Heart left ventricle (tissue), 16 donors: ENCODE measurements around the gene LSR. TPM values are rescaled to one million over a fixed set of nuclear protein-coding genes. Genes with fewer than 3 reads are reported as not detected.

Experiments used
- ATAC-seq, 4 donors: fragments of 200-7000 bp; cut with Tn5 transposase; one replicate each; pipeline ENCODE4 v1.9.1; 2020 to 2022; ENCODE audit warnings: moderate library complexity in 4 of 4, mild to moderate bottlenecking in 3 of 4, moderate number of reproducible peaks in 1 of 4
- DNase-seq, 5 donors: peaks; one replicate each; pipeline ENCODE4 v3.0.0-alpha.2; 2020
- H3K27ac ChIP-seq, 12 donors: fragments of 200-600 bp; sonication (generic) in 4 of 12; one replicate each; pipeline versions ENCODE4 v1.5.0 to v1.8.0; 2016 to 2022; ENCODE audit warnings: mild to moderate bottlenecking in 2 of 12
- H3K27me3 ChIP-seq, 9 donors: fragments of 200-600 bp; sonication (generic) in 2 of 9; one replicate each; pipeline versions ENCODE4 v1.5.1 to v1.8.0; 2016 to 2022; ENCODE audit warnings: mild to moderate bottlenecking in 3 of 9
- H3K36me3 ChIP-seq, 9 donors: fragments of 200-600 bp; sonication (generic) in 2 of 9; one replicate each; pipeline versions ENCODE4 v1.5.0 to v1.8.0; 2018 to 2022; ENCODE audit warnings: mild to moderate bottlenecking in 2 of 9
- H3K4me1 ChIP-seq, 12 donors: fragments of 200-600 bp; sonication (generic) in 4 of 12; one replicate each; pipeline versions ENCODE4 v1.5.0 to v1.8.0; 2016 to 2022; ENCODE audit warnings: mild to moderate bottlenecking in 3 of 12
- H3K4me3 ChIP-seq, 12 donors: fragments of 200-600 bp; sonication (generic) in 4 of 12; one replicate each; pipeline versions ENCODE4 v1.5.0 to v1.8.0; 2017 to 2022; ENCODE audit warnings: mild to moderate bottlenecking in 9 of 12, moderate library complexity in 4 of 12
- H3K9me3 ChIP-seq, 12 donors: fragments of 200-600 bp; sonication (generic) in 4 of 12; one replicate each; pipeline versions ENCODE4 v1.5.0 to v1.8.0; 2016 to 2022; ENCODE audit warnings: mild to moderate bottlenecking in 1 of 12
- POLR2A ChIP-seq, 2 donors: fragments of 450-650 bp; IDR thresholded peaks; one replicate each; pipeline ENCODE4 v1.6.1; 2017; ENCODE audit warnings: antibody characterized with exemption in 2 of 2, mild to moderate bottlenecking in 2 of 2, moderate library complexity in 2 of 2
- WGBS, 4 donors: extraction: QIAGEN DNeasy Blood & Tissue Kit in 2 of 4; methylation state at CpG; one replicate each; pipeline versions ENCODE4 v1.1.5 to v1.1.7; 2013 to 2018; 5-methylcytosine and 5-hydroxymethylcytosine counted together
- intact Hi-C, 10 donors: fragments of 100-400 bp; cut with DNase I; formaldehyde crosslinking; loops; one replicate each; pipeline versions ENCODE4 v1.11.1 to v1.14.2; 2022
- polyA plus RNA-seq, 2 donors: library from polyadenylated mRNA; stranded (reverse); fragments of 200-250 nt; gene quantifications; one replicate each; pipeline ENCODE4 v1.2.3, GENCODE V29; 2013
- total RNA-seq, 9 donors: library from RNA; depleted of rRNA in 2 of 9; stranded (reverse); fragments of >200 nt in 2 of 9; fragmentation: NEBNext Ultra II Directional in 3 of 9; extraction: Animal tissue kit (Norgen Biotek cat#: 25700) in 3 of 9; gene quantifications; one replicate each; pipeline versions ENCODE4 v1.1.0 to v1.2.4, GENCODE V29; 2016 to 2023
- TF ChIP-seq, protein P1 (sequence below), 12 donors: fragments of 200-600 bp; sonication (generic) in 4 of 12; IDR thresholded peaks; one replicate each; pipeline versions ENCODE4 v1.5.0 to v1.8.0; 2018 to 2022; ENCODE audit warnings: antibody characterized with exemption in 12 of 12, mild to moderate bottlenecking in 5 of 12
- donor health status: ischemic (EF 13 %, LVEDD 7.1; RV severe dilation, severe dysfunction).
- donor health status: healthy with polysubstance abuse.
- donor health status: DM: no; HTN: yes; CAD: no.
- donor health status: DM: no; HTN: no; CAD: no.
- donor health status: ischemic (EF 25% LVEDD 6.9; RV normal size, moderate dysfunction).
- donor health status: ischemic (EF 25% LVEDD 5.7; RV mildly dilated, moderate dysfunction).
- donor health status: healthy.
- donor health status: DM: yes; HTN: yes; CAD: no.
- donor health status: ischemic (EF 35%, LVEDD 5.7; RV mildly dilated, moderate dysfunction).
- donor health status: nonischemic (EF 11% LVEDD 7.7; RV severe dilation, severe dysfunction).
- donor health status: DM: yes; HTN: yes; CAD: no.
- donor health status: PGD.
- donor health status: ischemic (EF 29% LVEDD 5.4; RV normal size, mild dysfunction).
- donor health status: nonischemic (EF 23%, LVEDD 6.1; RV moderate dilation, normal function).

LSR gene
- total and polyA plus RNA-seq, 11 donors = 2.8 to 10.5 (median 5.3) TPM

DNA sequence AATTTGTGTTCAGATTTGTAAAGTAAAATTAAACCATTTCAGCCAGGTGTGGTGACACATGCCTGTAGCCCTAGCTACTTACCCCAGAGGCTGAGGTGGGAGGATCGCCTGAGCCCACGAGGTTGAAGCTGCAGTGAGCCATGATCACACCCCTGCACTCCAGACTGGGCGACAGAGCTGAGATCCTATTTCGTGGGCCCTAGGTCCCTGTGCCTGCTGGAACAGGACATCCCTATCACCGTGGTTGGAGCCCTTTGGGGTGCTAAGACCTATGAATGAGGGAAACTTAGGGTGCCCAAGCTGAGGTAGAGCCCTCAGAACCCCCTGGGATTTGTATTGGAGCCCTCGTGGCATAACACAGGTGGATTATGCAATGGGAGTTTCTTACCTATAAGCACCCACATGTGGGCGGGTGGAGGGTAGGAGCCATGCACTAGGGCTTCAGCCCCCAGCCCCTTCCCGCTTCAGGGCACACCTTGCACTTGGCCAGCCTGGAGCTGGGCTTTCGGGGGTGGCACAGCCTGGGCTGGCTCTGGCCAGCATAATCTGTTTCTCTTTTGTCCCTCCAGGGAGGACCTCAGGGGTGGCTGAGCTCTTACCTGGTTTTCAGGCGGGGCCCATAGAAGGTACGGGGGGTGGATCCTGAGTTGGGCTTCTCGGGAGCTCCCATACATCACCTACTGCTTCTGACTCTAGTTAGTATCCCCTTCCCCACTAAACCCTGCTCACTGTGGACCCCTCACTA, 12.7 kb downstream of the LSR start:
- DNase-seq (peak in 1 of 5 donors; percentile 55), ATAC-seq (peak in 1 of 4 donors; percentile 6)
- H3K27ac ChIP-seq = no peak overlapping the region
- H3K36me3 ChIP-seq = no peaks in the 10 kb centered on the region
- TF ChIP-seq, protein P1, sequence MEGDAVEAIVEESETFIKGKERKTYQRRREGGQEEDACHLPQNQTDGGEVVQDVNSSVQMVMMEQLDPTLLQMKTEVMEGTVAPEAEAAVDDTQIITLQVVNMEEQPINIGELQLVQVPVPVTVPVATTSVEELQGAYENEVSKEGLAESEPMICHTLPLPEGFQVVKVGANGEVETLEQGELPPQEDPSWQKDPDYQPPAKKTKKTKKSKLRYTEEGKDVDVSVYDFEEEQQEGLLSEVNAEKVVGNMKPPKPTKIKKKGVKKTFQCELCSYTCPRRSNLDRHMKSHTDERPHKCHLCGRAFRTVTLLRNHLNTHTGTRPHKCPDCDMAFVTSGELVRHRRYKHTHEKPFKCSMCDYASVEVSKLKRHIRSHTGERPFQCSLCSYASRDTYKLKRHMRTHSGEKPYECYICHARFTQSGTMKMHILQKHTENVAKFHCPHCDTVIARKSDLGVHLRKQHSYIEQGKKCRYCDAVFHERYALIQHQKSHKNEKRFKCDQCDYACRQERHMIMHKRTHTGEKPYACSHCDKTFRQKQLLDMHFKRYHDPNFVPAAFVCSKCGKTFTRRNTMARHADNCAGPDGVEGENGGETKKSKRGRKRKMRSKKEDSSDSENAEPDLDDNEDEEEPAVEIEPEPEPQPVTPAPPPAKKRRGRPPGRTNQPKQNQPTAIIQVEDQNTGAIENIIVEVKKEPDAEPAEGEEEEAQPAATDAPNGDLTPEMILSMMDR (IDR thresholded peaks at IDR 0.05) = no peak
- no peak for TF ChIP-seq POLR2A (IDR thresholded peaks at IDR 0.05)
- H3K9me3 ChIP-seq = no peaks in the 10 kb centered on the region
- H3K4me1 ChIP-seq = peaks cover 0 to 38% (median 18%) of the 10 kb centered on the region in 12 donors
- intact Hi-C loops = loop anchor here in 3 of 10 donors (10.0 kb wide), 3 partner anchors 117 to 453 kb away; partner anchors contain the start of genes FXYD7 (in 1 of the 3), HPN (in 1 of the 3) and KMT2B (in 1 of the 3)
- no peaks in the 10 kb centered on the region for H3K27me3 ChIP-seq
- 65 to 83% (median 76%) methylated on average over 10 to 12 of the region's 12 CpGs for WGBS, 4 donors
- no peak overlapping the region for H3K4me3 ChIP-seq

DNA sequence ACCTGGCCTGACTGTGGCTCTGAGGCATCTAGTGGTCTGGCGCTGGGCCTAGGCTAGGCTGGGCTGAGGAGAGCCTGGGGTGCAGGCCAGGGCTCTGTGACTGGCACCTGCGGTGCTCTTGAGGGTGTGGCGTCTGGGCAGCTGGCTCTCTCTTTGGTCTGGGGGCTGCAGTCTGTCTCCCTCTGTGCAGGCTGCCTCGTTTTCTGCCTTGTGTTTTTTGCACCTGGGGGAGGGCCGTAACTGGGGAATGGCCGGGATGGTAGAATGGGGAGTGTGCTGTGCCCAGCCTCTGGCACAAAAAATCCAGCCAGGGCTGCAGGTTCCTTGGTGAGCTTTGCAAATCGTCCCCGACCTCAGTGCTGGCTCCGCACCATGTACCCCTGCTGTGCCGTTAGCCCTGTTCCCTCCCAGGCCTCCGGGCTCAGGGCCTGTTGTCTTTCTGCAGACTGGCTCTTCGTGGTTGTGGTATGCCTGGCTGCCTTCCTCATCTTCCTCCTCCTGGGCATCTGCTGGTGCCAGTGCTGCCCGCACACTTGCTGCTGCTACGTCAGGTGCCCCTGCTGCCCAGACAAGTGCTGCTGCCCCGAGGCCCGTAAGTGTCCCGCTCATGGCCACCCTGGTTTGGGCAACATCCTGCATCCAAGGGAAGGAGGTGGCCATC, 13.4 kb downstream of the LSR start:
- no peak overlapping the region for H3K4me3 ChIP-seq
- H3K9me3 ChIP-seq = no peaks in the 10 kb centered on the region
- no peak for TF ChIP-seq POLR2A (IDR thresholded peaks at IDR 0.05)
- TF ChIP-seq, protein P1 (IDR thresholded peaks at IDR 0.05) = no peak
- no peaks in the 10 kb centered on the region for H3K27me3 ChIP-seq
- ATAC-seq (peak in 3 of 4 donors; percentile 20 to 52 (median 38)), DNase-seq (peak in 1 of 5 donors; percentile 58)
- H3K4me1 ChIP-seq = peaks cover 0 to 45% (median 24%) of the 10 kb centered on the region in 12 donors
- H3K36me3 ChIP-seq = no peaks in the 10 kb centered on the region
- intact Hi-C loops = loop anchor here in 3 of 10 donors (10.0 kb wide), 3 partner anchors 117 to 453 kb away; partner anchors contain the start of genes FXYD7 (in 1 of the 3), HPN (in 1 of the 3) and KMT2B (in 1 of the 3)
- no peak overlapping the region for H3K27ac ChIP-seq
- 68 to 71% (median 70%) methylated on average over 11 to 17 of the region's 17 CpGs; no CpG with 5 or more reads in 1 of the 4 donors for WGBS, 4 donors

DNA sequence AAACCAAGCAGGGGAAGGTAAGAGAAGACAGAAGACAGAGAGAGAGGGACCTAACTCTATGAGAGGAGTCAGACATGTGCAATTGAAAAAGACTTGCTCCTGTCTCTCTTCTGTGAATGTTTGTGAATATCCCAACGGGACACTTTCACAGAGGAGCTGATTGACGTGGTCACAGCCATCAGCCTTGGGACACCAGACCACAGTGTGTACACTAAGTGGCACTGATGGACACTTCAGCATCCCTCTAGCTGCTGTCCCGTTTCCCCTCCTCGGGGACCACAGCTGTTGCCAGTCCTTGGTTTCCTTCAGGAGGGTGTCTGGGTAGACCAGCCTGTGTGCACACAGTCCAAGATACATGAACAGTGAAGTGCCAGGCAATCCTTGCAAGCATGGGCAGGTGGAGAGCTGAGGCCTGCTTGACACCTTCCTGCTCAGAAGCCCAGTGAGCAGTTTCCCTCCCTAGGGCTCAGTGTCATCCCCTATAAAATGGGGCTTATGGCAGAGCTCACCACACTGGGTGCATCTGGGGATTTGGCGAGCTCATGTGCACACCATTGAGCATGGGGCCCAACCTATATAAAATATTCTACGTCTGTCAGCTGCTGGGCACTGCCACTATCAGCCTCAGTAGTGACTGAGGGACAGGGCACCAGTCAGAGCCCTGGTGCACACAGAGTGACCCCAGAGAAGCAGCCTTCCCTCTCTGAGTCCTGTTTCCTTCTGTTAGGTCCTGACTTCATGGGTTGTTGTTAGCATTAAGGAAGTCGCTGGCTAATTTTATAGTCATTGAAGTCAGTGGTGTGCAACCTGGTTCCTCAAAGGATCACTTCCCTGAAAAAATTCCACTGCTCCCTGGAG, 15.7 kb downstream of the LSR start:
- Histone ChIP-seq H3K4me3 (no peak overlapping the region), H3K27me3 (no peaks in the 10 kb centered on the region), H3K27ac (peak overlapping the region in 2 of 12 donors; percentile 27 to 34), H3K9me3 (no peaks in the 10 kb centered on the region), H3K36me3 (no peaks in the 10 kb centered on the region), H3K4me1 (peaks cover 0 to 47% (median 24%) of the 10 kb centered on the region in 12 donors)
- TF ChIP-seq POLR2A (IDR thresholded peaks at IDR 0.05) = no peak
- TF ChIP-seq, protein P1 (IDR thresholded peaks at IDR 0.05) = no peak
- ATAC-seq = no peak
- WGBS, 4 donors = 54 to 67% (median 60%) methylated on average over 6 to 7 of the region's 7 CpGs
- peak in 1 of 5 donors; percentile 34 for DNase-seq
- intact Hi-C loops = loop anchor here in 8 of 10 donors (5.0 to 10.0 kb wide), 7 partner anchors 107 to 450 kb away; partner anchors contain the start of genes FXYD7 (in 5 of the 8), FXYD5 (in 1 of the 8), HPN (in 1 of the 8) and KMT2B (in 1 of the 8)
